NCI-H1436 (cell line): ENCODE results near the gene TBC1D16.

ENCODE experiments used
- DNase-seq: peaks from one replicate; lab custom pipeline; 2025; lab: John Stamatoyannopoulos, UW

TBC1D16 gene

GRCh38 chr17:80025140-80025539 is 10.5 kb downstream of the TBC1D16 start:
- no peak for DNase-seq

- DNase-seq, result no peak
Measured at GRCh38 chr17:80024206-80024972, 11.3 kb downstream of the TBC1D16 start.

- no peak for DNase-seq
Measured at GRCh38 chr17:80023481-80024205, 12.0 kb downstream of the TBC1D16 start.

DNA sequence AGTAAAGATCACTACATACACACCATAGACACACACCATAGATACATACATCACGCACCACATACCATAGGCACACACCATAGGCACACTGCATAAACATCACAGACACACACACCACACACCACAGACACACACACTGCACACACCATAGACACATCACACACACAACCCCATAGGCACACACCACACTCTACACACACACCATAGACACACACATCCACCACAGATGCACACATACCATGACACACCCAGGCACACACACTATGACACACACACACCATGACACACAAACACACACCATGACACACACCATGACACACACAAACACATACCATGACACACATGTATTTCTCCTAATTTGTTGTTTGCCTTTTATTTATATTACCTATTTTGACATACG is 14.1 kb downstream of the TBC1D16 start:
- no peak for DNase-seq

GRCh38 chr17:80018917-80019651 is 16.6 kb downstream of the TBC1D16 start:
- DNase-seq, result no peak

GRCh38 chr17:80017226-80018010 is 18.3 kb downstream of the TBC1D16 start:
- DNase-seq, result no peak

DNA sequence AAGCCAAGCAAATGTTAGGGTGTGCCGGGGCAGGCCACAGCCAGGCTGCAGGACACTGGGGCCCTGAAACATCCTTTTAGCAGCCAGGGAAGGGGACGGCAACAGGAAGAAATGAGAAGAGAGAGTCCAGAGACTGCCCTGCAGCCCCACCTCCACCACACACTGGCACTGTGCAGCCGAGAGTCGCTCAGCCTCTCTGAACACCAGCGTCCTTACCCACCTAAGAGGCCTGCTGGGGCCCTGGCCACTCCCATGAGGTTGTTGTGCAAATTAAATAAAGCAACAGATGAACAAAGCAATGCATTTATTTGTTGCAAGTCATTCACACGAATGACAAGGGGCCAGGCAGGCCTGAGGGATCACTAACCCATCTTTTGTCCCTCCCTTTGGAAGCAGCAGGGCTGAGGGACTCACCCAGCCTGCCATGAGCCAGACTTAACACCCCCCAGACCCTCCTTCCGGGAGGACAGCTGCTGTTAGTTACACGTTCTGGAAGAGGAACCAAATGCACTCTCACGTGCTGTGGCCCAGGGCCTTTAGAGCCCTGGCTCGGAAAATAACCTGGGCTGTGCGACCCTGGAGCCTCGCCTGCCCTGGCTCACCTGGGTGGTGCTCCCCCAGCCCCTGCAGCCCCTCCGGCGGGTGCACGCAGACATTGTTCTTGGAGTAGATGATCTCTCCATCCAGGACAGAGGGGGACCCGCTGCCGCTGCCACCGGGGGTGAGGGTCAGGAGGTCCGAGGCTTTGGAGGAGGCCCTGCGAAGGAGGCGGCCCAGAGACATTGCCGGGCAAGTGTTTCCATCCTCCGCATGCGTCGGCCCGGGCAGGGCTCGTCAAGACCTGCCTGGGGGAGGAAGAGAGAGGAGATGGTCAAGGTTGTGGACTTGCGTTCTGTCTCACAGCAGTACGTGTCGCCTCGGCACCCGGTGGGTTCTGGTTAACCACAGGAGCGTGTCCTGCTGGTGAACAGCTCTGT is 22.6 kb downstream of the TBC1D16 start:
- DNase-seq, result no peak

- DNase-seq, result no peak
Measured at GRCh38 chr17:80011989-80012555, 23.6 kb downstream of the TBC1D16 start.

GRCh38 chr17:80010283-80010858 is 25.3 kb downstream of the TBC1D16 start:
- DNase-seq, result no peak

DNA sequence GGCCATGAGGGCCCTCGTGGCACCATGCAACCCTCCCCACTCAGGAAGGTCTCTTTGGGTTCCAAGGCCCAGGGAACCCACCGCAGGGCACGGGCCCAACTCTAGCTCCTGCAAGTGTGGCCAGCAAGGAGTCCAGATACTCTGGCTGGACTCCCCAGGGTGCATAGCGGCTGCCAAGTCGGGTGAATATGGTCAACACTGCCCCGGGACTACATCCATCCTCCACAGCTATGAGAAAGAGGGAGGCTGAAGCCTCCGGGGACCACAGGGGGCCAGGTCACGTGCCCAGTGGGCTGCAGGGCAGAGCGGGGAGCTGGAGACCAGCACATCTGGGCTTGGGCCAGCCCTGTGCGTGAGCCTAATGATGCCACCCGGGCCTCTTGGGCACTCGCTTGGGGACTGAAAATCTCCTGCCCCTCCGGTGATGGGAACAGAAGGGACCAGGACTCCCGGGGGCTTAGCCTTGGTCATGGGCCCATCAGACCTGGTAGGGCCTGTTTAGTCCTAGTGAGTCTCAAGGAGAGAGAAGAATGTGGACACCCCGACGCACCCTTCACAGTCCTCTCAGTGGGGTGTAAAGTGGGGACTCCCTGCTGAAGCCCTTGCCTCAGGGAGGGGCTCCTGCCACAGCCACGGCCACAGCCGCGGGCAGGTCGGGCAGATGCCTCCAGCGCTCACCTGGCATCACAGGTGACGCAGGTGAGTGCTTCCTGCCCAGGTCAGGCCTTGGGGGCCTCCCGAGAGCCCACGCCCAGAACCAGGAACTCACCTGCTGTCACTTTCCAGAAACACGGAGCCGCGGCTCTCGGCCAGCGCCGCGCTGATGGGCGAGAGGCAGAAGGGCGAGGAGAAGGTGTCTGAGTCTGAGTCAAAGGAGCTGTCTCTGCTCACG is 26.0 kb downstream of the TBC1D16 start:
- DNase-seq, result no peak

DNA sequence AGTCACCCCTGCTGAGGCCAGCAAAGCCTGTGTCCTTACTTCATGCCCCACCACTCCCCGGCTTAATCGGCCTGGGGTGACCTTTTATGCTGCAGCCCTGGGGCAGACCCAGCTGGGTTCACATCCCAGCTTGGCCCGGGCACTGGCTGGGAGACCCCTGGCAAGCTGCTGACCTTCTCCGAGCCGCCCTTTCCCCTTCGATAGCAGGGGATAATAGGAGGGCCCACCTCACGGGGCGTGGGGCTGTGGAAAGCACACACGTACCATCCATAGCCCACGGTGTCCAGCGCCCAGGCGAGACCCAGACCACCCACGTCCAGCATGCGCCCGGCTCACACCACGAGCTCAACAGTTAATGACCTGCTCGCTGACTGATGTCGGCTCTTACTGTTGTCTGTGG is 26.8 kb downstream of the TBC1D16 start:
- no peak for DNase-seq

- DNase-seq, result peak; percentile 89
Measured at GRCh38 chr17:80008383-80008840, 27.3 kb downstream of the TBC1D16 start.

DNA sequence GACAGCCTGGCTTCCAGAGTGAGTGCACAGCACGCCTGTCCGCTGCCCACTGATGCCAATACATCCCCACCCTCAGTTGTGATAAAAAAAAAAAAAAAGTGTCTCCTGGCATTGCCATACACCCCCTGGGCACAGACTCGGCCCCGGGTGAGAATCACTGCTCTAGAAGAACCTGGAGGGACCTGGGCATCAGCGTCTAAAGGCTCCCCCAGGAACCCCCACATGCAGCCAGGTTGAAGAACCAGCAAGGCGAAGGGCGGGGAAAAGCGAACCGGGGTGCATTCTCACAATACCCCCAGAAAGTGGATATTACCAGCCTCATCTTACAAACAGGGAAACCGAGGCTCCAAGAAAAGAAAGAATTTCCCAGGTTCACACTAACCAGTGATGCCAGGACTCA is 27.7 kb downstream of the TBC1D16 start:
- no peak for DNase-seq

- no peak for DNase-seq
Measured at GRCh38 chr17:80006811-80007752, 28.6 kb downstream of the TBC1D16 start.

GRCh38 chr17:80006339-80006720 is 29.3 kb downstream of the TBC1D16 start:
- no peak for DNase-seq

- peak; percentile 59 for DNase-seq
Measured at GRCh38 chr17:80005360-80006338, 30.0 kb downstream of the TBC1D16 start.

- DNase-seq, result no peak
Measured at GRCh38 chr17:80003969-80004368, 31.7 kb downstream of the TBC1D16 start.
